Measurements from ENCODE around the gene WDR20.

- TF ChIP-seq CTCF (IDR thresholded peaks at IDR 0.05) (no peak), POLR2A (IDR thresholded peaks at IDR 0.05) (no peak)
Observed at GRCh38 chr14:102162487-102162886, 22.8 kb downstream of the WDR20 start.
